HG02763 (cell line): ENCODE results near the gene HBD.
"Not testable (repeated sequence)": the region's sequence is repeated elsewhere in the genome, so short reads cannot be mapped to it uniquely, and the experiment has no call there.

Experiments
- ATAC-seq: cut with Tn5 transposase; IDR thresholded peaks from one replicate; pipeline ENCODE4 v1.9.1; 2021; ENCODE audit warnings: mild to moderate bottlenecking, moderate library complexity; ENCODE audit not compliant: unreplicated experiment

The HBD gene

GRCh38 chr11:5254023-5254422 lies 19.7 kb upstream of the HBD start:
- ATAC-seq = not testable (repeated sequence)

GRCh38 chr11:5253440-5253839 lies 19.2 kb upstream of the HBD start:
- not testable (repeated sequence) for ATAC-seq

- no peak for ATAC-seq
These were observed 18.6 kb upstream of the HBD start for GRCh38 chr11:5252919-5253265.

- no peak for ATAC-seq
These were observed 18.1 kb upstream of the HBD start for GRCh38 chr11:5252192-5252918.

- no peak for ATAC-seq
These were observed 17.5 kb upstream of the HBD start for GRCh38 chr11:5251746-5252145.

- ATAC-seq = no peak
These were observed 16.4 kb upstream of the HBD start for GRCh38 chr11:5250543-5251204.

- not testable (repeated sequence) for ATAC-seq
These were observed 15.6 kb upstream of the HBD start, which contains the start of gene HBG1 for GRCh38 chr11:5249807-5250396. Gene HBG1, minus strand, starts transcription at chr11:5249857. Its CDS starts 53 bp downstream, at chr11:5249804.

- not testable (repeated sequence) for ATAC-seq
These were observed 14.2 kb upstream of the HBD start for GRCh38 chr11:5248498-5248897.

GRCh38 chr11:5247472-5248192 lies 13.3 kb upstream of the HBD start:
- ATAC-seq = no peak

GRCh38 chr11:5246772-5247471 lies 12.6 kb upstream of the HBD start:
- ATAC-seq = no peak

GRCh38 chr11:5245155-5245554 lies 10.9 kb upstream of the HBD start:
- ATAC-seq = no peak

GRCh38 chr11:5243816-5244180 lies 9.5 kb upstream of the HBD start:
- no peak for ATAC-seq

GRCh38 chr11:5242933-5243815 lies 8.9 kb upstream of the HBD start:
- no peak for ATAC-seq

- ATAC-seq = no peak
These were observed 7.9 kb upstream of the HBD start for GRCh38 chr11:5242208-5242607.

GRCh38 chr11:5241458-5241857 lies 7.2 kb upstream of the HBD start:
- ATAC-seq = no peak

- no peak for ATAC-seq
These were observed 6.2 kb upstream of the HBD start for GRCh38 chr11:5240458-5240857.

- no peak for ATAC-seq
These were observed 5.8 kb upstream of the HBD start for GRCh38 chr11:5240056-5240455.

GRCh38 chr11:5239046-5239445 lies 4.8 kb upstream of the HBD start:
- ATAC-seq = no peak

- no peak for ATAC-seq
These were observed 4.2 kb upstream of the HBD start for GRCh38 chr11:5238486-5238885.

- no peak for ATAC-seq
These were observed 3.1 kb upstream of the HBD start for GRCh38 chr11:5237420-5237819.
